CD14-positive monocyte (primary cell): Measurements from ENCODE around the gene CENPS. TPM values are rescaled to one million over a fixed set of nuclear protein-coding genes. Genes with fewer than 3 reads are reported as not detected.

Experiments
- DNase-seq, 3 donors: peaks; one replicate each; pipeline ENCODE4 v3.0.0-alpha.2; 2011 to 2022
- H2AFZ ChIP-seq: 2 replicates; pipeline ENCODE4 v1.6.0; 2012; ENCODE audit warnings: mild to moderate bottlenecking, low read depth, low read length, inconsistent platforms; ENCODE audit not compliant: insufficient read depth, poor library complexity, severe bottlenecking
- H3K27ac ChIP-seq, 2 donors: 1 replicate in 1 of 2; 2 replicates in 1 of 2; pipeline ENCODE4 v1.5.1; 2012 to 2013; ENCODE audit warnings: low read length in 2 of 2, control low read depth in 1 of 2, inconsistent platforms in 1 of 2, low read depth in 1 of 2, mild to moderate bottlenecking in 1 of 2
- H3K27me3 ChIP-seq, 2 donors: one replicate each; pipeline versions ENCODE4 v1.6.0 to v1.6.1; 2011 to 2013; ENCODE audit warnings: low read length in 2 of 2; ENCODE audit not compliant: control insufficient read depth in 2 of 2, insufficient read depth in 2 of 2
- H3K36me3 ChIP-seq, 2 donors: replicated peaks in 1 of 2; 1 replicate in 1 of 2; 2 replicates in 1 of 2; pipeline versions ENCODE4 v1.5.1 to v1.6.1; 2012 to 2013; ENCODE audit warnings: low read length in 2 of 2, control low read depth in 1 of 2, inconsistent platforms in 1 of 2, mild to moderate bottlenecking in 1 of 2; ENCODE audit not compliant: insufficient read depth in 2 of 2, control insufficient read depth in 1 of 2
- H3K4me1 ChIP-seq, 2 donors: 1 replicate in 1 of 2; 2 replicates in 1 of 2; pipeline versions ENCODE4 v1.5.1 to v1.6.1; 2012 to 2013; ENCODE audit warnings: low read length in 2 of 2, control low read depth in 1 of 2, inconsistent platforms in 1 of 2, mild to moderate bottlenecking in 1 of 2, moderate library complexity in 1 of 2; ENCODE audit not compliant: insufficient read depth in 2 of 2, control insufficient read depth in 1 of 2
- H3K4me2 ChIP-seq: replicated peaks from 2 replicates; pipeline ENCODE3; 2012; ENCODE audit warnings: low read length, moderate library complexity, mild to moderate bottlenecking; ENCODE audit not compliant: poor library complexity, severe bottlenecking; ENCODE audit errors: extremely low read depth
- H3K4me3 ChIP-seq, 3 experiments: fragments of 200-600 bp in 1 of 3; sonication (generic) in 1 of 3; replicated peaks in 1 of 3; 1 replicate in 2 of 3; 2 replicates in 1 of 3; pipeline ENCODE4 v1.5.1; 2011 to 2013; ENCODE audit warnings: low read length in 3 of 3, mild to moderate bottlenecking in 3 of 3, control low read depth in 2 of 3, low read depth in 2 of 3, inconsistent platforms in 1 of 3, moderate library complexity in 1 of 3
- H3K79me2 ChIP-seq: 2 replicates; pipeline ENCODE4 v1.6.0; 2012; ENCODE audit warnings: mild to moderate bottlenecking, control low read depth, inconsistent platforms, low read length, moderate library complexity; ENCODE audit not compliant: insufficient read depth
- H3K9ac ChIP-seq: 2 replicates; pipeline ENCODE4 v1.6.0; 2017; ENCODE audit warnings: low read length, mild to moderate bottlenecking; ENCODE audit not compliant: insufficient read depth, poor library complexity, severe bottlenecking
- H3K9me3 ChIP-seq, 2 donors: replicated peaks in 1 of 2; 1 replicate in 1 of 2; 2 replicates in 1 of 2; pipeline versions ENCODE4 v1.5.1 to v1.6.1; 2012 to 2013; ENCODE audit warnings: low read length in 2 of 2, control low read depth in 1 of 2; ENCODE audit not compliant: control insufficient read depth in 1 of 2, insufficient read depth in 1 of 2
- H4K20me1 ChIP-seq: 2 replicates; pipeline ENCODE4 v1.6.0; 2012; ENCODE audit warnings: mild to moderate bottlenecking, low read length, control low read depth, moderate library complexity; ENCODE audit not compliant: insufficient read depth
- H3K27ac Mint-ChIP-seq, 7 donors: one replicate each; pipeline ENCODE4 v1.8.0; 2020; ENCODE audit warnings: mild to moderate bottlenecking in 7 of 7, mixed read lengths in 7 of 7, moderate library complexity in 6 of 7, inconsistent platforms in 2 of 7
- H3K27me3 Mint-ChIP-seq, 3 donors: one replicate each; pipeline ENCODE4 v1.8.0; 2021 to 2022; ENCODE audit warnings: low read depth in 3 of 3, mild to moderate bottlenecking in 3 of 3, mixed read lengths in 3 of 3, moderate library complexity in 3 of 3, inconsistent platforms in 1 of 3
- H3K36me3 Mint-ChIP-seq, 2 donors: one replicate each; pipeline ENCODE4 v1.8.0; 2020; ENCODE audit warnings: mixed read lengths in 2 of 2, inconsistent platforms in 1 of 2, mild to moderate bottlenecking in 1 of 2
- H3K4me1 Mint-ChIP-seq: one replicate; pipeline ENCODE4 v1.8.0; 2020; ENCODE audit warnings: mild to moderate bottlenecking, mixed read lengths
- H3K4me3 Mint-ChIP-seq, 2 donors: one replicate each; pipeline ENCODE4 v1.8.0; 2020; ENCODE audit warnings: mild to moderate bottlenecking in 2 of 2, mixed read lengths in 2 of 2, moderate library complexity in 1 of 2
- H3K9me3 Mint-ChIP-seq, 7 donors: one replicate each; pipeline ENCODE4 v1.8.0; 2020 to 2022; ENCODE audit warnings: mixed read lengths in 7 of 7, mild to moderate bottlenecking in 6 of 7, moderate library complexity in 6 of 7, inconsistent platforms in 2 of 7
- CTCF ChIP-seq: fragments of 200-600 bp; IDR thresholded peaks from one replicate; pipeline ENCODE4 v1.8.0; 2022; ENCODE audit warnings: antibody characterized with exemption, mild to moderate bottlenecking
- WGBS: methylation state at CpG from one replicate; pipeline ENCODE4 v1.1.5; 2013; ENCODE audit warnings: missing lambda C conversion rate; ENCODE audit not compliant: insufficient coverage; 5-methylcytosine and 5-hydroxymethylcytosine counted together
- intact Hi-C, 2 donors: fragments of 100-400 bp; cut with micrococcal nuclease; formaldehyde crosslinking; loops; one replicate each; pipeline versions ENCODE4 v1.15.0 to v1.15.1; 2023
- polyA plus RNA-seq, 3 donors: library from polyadenylated mRNA; depleted of rRNA in 1 of 3; unstranded in 2 of 3; stranded (reverse) in 1 of 3; fragments of 300-500 nt in 2 of 3; fragments of >200 nt in 1 of 3; fragmentation: Illumina TruSeq in 2 of 3; gene quantifications; 1 replicate in 2 of 3; 2 replicates in 1 of 3; pipeline ENCODE4 v1.2.3, GENCODE V29; 2012 to 2021

CENPS gene
- polyA plus RNA-seq, 3 donors, result 0.48 to 3.5 (median 2.5) TPM

- no peak overlapping the region for H3K4me3 Mint-ChIP-seq
- Histone ChIP-seq H3K79me2 (no peaks in the 10 kb centered on the region), H3K4me2 (no peak overlapping the region), H3K9me3 (no peaks in the 10 kb centered on the region), H3K27ac (no peak overlapping the region), H3K9ac (no peak overlapping the region), H4K20me1 (no peaks in the 10 kb centered on the region), H3K4me3 (no peak overlapping the region), H3K27me3 (no peaks in the 10 kb centered on the region), H2AFZ (no peak overlapping the region), H3K4me1 (no peaks in the 10 kb centered on the region), H3K36me3 (no peaks in the 10 kb centered on the region)
- H3K4me1 Mint-ChIP-seq, result no peaks in the 10 kb centered on the region
- H3K27ac Mint-ChIP-seq, result peak overlapping the region in 1 of 7 donors; percentile 42
- peaks cover 0 to 2% (median 0%) of the 10 kb centered on the region in 3 donors for H3K27me3 Mint-ChIP-seq
- H3K9me3 Mint-ChIP-seq, result no peaks in the 10 kb centered on the region
- no CpG with 5 or more reads among the region's 2 CpGs for WGBS
- peaks cover 3 to 13% of the 10 kb centered on the region in 2 donors for H3K36me3 Mint-ChIP-seq
- intact Hi-C loops, result no loop called here
- no peak for TF ChIP-seq CTCF
- no peak for DNase-seq
These were observed 10.1 kb downstream of the CENPS start for GRCh38 chr1:10440305-10440704.

- no peak overlapping the region for H3K9ac ChIP-seq
- no peak overlapping the region for H3K27ac ChIP-seq
- no peak for TF ChIP-seq CTCF
- H3K4me2 ChIP-seq, result no peak overlapping the region
- H3K36me3 ChIP-seq, result no peaks in the 10 kb centered on the region
- 93% methylated on average over 3 of the region's 5 CpGs for WGBS
- H4K20me1 ChIP-seq, result no peaks in the 10 kb centered on the region
- H3K4me1 Mint-ChIP-seq, result no peaks in the 10 kb centered on the region
- no peak overlapping the region for H3K4me3 Mint-ChIP-seq
- no peaks in the 10 kb centered on the region for H3K9me3 Mint-ChIP-seq
- no peaks in the 10 kb centered on the region for H3K9me3 ChIP-seq
- intact Hi-C loops, result no loop called here
- H3K27me3 Mint-ChIP-seq, result peaks cover 0 to 2% (median 0%) of the 10 kb centered on the region in 3 donors
- no peaks in the 10 kb centered on the region for H3K79me2 ChIP-seq
- H3K27ac Mint-ChIP-seq, result no peak overlapping the region
- no peaks in the 10 kb centered on the region for H3K4me1 ChIP-seq
- no peak overlapping the region for H2AFZ ChIP-seq
- no peak for DNase-seq
- no peaks in the 10 kb centered on the region for H3K27me3 ChIP-seq
- no peak overlapping the region for H3K4me3 ChIP-seq
- H3K36me3 Mint-ChIP-seq, result peaks cover 3 to 13% of the 10 kb centered on the region in 2 donors
These were observed 10.6 kb downstream of the CENPS start for GRCh38 chr1:10440794-10441193.
